Left colon (tissue), 2 donors: ENCODE measurements around the gene TMEM236. TPM values are rescaled to one million over a fixed set of nuclear protein-coding genes. Genes with fewer than 3 reads are reported as not detected.
A peak's percentile ranks its signal among the peaks of the same experiment; 100 is the strongest.

Experiments used
- ATAC-seq: fragments of 200-7000 bp; cut with Tn5 transposase; one replicate; pipeline ENCODE4 v1.9.1; 2020; ENCODE audit warnings: mild to moderate bottlenecking, moderate library complexity
- DNase-seq, 2 donors: peaks; one replicate each; pipeline ENCODE4 v3.0.0-alpha.2; 2020
- intact Hi-C, 2 donors: fragments of 100-400 bp; cut with DNase I in 1 of 2; cut with micrococcal nuclease in 1 of 2; formaldehyde crosslinking; loops; one replicate each; pipeline versions ENCODE4 v1.11.2 to v1.14.0; 2022; cut with DNase I, micrococcal nuclease
- total RNA-seq, 2 donors: library from RNA; stranded (reverse); fragmentation: NEBNext Ultra II Directional; extraction: Animal tissue kit (Norgen Biotek cat#: 25700); gene quantifications; one replicate each; pipeline ENCODE4 v1.2.1, GENCODE V29; 2021
- donor health status: DM: no; HTN: no; CAD: no.
- donor health status: DM: yes; HTN: yes; CAD: no.

TMEM236 gene
- total RNA-seq, 2 donors from 2014 or later = 53.0 to 59.6 TPM

DNA sequence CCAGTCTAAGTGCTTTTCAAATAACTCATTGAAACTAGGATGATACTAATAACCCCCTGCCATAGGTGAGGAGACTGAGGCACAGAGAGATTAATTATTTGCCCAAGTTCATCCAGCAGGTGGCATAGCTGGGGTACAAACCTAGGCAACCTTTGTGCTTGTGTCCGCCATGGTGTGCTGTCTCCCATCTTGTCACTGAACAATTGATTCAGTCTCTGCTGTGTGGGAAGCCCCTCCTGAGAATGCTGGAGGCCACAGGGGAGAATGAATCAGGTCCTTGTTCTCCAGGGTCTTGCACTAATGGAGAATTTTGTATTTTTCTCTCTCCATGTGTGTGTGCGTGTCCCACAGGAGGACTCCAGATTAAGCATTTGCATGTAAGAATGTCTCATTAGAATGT, 15.8 kb upstream of the TMEM236 start:
- ATAC-seq = no peak
- DNase-seq = no peak
- intact Hi-C loops = no loop called here

DNA sequence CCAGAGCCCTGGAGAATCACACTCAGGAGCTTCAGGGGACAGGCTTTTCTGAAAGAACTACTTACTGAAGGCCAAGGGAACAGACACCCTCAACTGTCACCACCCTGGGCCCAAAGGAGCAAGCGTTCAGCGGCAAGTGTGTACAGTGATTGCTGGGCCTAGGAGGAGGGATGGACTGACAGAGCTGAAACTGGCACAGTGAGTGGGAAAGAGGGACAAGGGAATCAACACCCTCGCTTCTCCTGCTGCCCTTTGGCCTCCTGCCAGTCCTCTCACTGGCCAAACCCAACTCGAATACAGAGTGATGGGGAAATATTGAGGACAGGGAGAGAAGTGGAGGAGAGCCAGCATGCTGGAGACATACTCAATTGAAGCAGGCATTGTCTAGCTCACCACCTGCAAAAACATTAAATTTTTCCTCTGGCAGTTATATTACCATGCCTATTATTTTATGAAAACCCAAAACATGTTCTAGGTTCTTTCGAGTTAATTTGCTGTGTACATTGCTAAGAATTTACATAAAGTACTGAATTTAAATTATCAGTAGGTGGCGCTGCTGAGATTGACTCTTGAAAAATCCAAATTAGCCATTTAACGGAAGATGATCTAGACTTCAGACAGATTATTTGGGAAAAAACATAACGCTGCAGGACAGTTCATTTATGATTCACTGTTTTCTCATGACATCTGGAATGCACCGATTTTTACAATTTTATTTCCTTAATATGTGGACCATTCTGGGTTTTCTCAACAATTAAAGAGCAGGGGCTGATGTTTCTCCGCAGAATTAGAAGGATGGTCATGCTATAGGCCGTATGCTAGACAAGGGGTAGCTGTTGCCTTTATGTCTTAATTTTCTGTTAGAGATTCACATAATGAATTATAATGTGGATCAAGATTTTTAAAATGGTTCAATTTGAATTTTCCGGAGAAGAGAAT, 14.7 kb upstream of the TMEM236 start:
- DNase-seq (no peak), ATAC-seq (peak; percentile 40)
- intact Hi-C loops = no loop called here

DNA sequence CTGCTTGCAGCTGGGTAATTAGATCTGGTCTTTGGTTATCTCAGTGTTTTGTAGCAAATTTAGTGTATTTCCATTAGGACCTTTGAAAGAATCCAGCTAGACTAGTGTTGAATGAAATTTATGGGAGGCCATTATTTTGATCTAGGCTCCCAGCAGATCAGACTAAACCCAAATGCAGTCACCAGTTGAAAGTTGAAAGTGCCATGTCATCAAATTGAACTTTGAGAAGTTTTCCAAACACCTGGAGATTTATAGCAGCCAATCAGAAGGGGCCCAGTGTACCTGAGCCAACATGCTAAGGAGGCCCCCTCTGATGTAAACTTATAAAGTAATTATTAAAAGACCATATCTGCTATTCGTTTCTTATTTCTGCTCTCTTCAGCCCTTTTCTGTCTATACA, 11.3 kb upstream of the TMEM236 start:
- DNase-seq = no peak
- intact Hi-C loops = loop anchor here in 1 of 2 donors (10.0 kb wide), 1 partner anchor 126 kb away; the partner anchor contains the start of gene HACD1
- no peak for ATAC-seq

DNA sequence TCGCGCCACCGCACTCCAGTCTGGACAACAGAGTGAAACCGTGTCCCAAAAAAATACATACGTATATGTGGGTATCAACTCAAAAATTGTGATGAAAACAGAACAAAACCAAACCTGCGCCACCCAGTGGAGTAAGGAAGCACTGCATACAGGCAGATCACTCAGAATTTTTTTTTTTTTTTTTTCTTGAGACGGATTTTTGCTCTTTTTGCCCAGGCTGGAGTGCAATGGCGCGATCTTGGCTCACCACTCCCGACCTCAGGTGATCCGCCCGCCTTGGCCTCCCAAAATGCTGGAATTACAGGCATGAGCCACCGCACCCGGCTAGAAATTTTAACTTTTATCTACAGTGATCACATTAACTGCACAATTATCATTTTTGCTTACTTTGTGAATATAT, 9.1 kb upstream of the TMEM236 start:
- ATAC-seq (peak; percentile 26), DNase-seq (peak in 1 of 2 donors; percentile 71)
- intact Hi-C loops = loop anchor here in 1 of 2 donors (10.0 kb wide), 1 partner anchor 128 kb away; the partner anchor contains the start of gene HACD1

DNA sequence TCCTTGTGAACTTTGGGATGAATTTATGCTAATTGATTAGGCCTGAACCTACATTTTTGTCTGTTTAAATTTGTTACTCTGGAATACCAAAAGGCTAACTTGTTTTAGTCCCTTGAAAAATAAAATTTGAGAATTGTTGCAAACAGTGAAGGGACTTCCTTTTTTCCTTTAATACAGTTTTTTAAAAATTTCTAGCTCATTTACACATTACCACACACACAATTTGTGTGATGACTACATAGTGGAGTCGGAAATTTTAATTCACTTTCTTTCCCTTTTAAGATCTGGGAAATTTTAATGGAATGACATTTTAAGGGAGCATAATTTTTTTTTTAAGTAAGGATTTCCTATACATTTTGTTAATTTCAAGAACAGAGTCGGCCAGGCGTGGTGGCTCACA, 8.6 kb upstream of the TMEM236 start:
- no peak for ATAC-seq
- no peak for DNase-seq
- intact Hi-C loops = loop anchor here in 1 of 2 donors (10.0 kb wide), 1 partner anchor 129 kb away; the partner anchor contains the start of gene HACD1

DNA sequence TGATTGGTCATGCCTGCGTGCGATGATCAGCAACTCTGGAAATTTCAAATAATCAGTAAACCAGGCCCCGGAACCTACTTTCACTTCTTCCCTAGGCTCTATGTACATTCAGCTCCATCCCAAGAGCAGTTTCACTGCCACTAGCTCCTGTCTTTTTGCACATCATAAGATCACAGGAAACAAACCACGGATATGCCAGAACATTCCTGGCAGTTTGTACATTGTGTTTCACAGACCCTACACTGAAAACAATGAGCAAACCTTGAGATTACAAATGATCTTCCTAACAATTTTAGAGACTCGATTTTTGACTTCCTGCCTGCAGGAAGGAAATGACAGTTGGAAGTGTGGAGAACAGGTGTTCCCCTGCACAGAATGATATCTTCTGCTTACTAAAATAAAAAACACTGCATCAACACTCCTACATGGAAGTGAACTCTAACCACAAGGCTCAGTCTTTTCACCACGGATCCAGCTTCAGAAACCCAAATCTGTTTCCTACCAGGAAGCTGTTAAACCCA, 7.6 kb upstream of the TMEM236 start:
- ATAC-seq = peak; percentile 51
- intact Hi-C loops = loop anchor here (2.0 to 10.0 kb wide), 2 partner anchors 130 to 138 kb away; partner anchors contain the start of gene HACD1 (in 1 of the 2)

DNA sequence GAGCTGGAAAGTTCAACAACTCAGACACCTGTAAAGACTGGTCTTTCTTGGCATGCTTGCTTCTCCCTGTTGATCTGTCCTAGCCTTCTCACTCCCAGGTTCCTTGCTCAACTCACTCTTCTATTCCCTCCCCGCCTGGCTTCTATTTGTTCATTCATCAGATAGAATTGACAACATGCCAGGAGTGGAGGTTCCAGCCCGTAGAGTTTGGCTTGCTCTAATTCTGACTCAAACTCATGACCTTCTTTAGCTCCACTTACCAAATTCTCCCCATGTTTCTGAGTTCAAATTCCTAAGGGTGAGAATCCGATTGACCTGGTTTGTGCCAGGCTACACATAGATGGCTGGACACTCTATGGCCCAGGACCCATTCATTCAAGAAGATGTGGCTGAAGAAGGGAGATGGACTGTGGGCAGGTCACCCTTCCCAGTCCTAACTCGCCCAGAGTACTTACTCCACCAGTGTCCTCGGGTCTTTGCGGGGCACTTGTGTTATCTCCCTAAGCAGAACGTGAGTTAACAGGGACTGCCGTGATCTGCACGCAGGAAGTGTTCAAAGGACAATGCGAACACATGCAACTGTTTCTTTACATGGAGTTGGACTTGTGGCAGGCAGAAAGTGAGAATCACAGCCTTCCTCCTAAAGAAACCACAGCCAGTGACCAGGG, 4.0 kb upstream of the TMEM236 start:
- intact Hi-C loops = loop anchor here in 1 of 2 donors (10.0 kb wide), 1 partner anchor 133 kb away; the partner anchor contains the start of gene HACD1
- DNase-seq = no peak

More for the DNA sequence above, 7.6 kb upstream of the TMEM236 start:
- DNase-seq = no peak

DNA sequence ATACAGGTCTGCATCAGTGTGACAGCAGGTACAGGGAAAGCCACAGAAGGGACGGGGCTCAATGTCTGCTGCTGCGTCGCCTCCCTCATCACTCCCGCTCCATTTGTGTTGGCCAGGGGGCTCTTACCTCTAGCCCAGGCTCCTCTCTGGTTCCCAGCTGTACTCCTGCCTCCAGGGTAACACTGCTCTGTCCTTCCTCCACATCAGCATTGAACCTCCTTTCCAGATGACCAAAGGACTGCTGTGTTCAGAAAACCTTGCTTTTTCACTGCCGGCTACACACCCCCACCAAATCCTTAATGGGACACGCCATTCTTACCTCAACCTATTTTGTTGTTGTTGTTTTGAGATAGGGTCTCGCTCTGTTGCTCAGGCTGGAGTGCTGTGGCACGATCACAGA, 2.1 kb upstream of the TMEM236 start:
- ATAC-seq (no peak), DNase-seq (no peak)
- intact Hi-C loops = loop anchor here in 1 of 2 donors (10.0 kb wide), 1 partner anchor 135 kb away; the partner anchor contains the start of gene HACD1

More for the DNA sequence above, 4.0 kb upstream of the TMEM236 start:
- ATAC-seq = no peak

DNA sequence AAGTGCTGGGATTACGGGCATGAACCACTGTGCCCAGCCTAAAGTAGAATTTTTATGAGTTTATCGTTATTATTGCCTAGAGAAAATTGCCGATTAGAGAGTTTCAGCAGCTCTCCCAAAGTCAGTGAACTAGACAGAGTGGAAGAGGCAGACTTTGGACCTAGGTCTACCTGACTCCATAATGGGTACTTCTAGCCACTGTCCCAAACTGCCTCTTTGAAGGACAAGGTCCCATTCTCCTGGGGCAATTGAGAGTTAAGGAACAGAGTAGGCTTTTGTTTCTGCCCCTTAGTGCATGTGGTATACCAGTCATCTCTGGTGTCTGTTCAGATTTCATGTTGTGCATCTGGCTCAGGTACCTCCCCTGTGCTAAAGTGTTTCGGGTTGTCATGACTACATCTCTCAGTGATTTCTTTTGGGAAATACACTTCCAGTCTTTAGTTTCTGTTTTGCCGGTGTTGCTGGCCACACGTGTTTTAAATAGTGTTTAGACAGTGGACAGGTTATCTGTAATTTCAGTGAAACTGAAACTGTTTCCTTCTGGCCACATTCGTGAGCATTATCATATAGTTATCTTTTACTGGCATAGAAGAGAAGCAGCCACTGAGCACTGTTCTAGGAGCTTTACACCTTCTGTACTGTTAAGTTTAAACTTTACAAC, 4.7 kb downstream of the TMEM236 start:
- peak in 1 of 2 donors; percentile 60 for DNase-seq
- intact Hi-C loops = no loop called here
- ATAC-seq = peak; percentile 64

DNA sequence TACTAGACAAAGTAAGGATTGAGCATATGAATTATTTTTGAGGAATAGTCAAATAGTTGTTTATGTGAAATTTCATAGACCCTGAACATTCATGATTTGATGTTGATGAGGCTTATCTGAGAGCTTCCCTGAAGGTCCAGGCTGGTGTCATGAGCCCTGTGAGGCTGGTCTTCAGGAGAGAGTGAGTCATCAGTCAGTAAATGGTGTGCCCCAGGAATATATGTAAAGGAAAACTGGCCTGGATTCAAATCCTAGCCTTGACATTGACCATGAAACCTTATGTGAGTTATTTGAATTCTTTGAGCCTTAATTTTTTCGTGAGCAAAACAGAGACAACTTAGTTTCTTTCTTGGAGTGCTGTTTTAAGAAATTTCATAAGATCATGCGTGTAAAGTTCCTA, 6.2 kb downstream of the TMEM236 start:
- DNase-seq = no peak

DNA sequence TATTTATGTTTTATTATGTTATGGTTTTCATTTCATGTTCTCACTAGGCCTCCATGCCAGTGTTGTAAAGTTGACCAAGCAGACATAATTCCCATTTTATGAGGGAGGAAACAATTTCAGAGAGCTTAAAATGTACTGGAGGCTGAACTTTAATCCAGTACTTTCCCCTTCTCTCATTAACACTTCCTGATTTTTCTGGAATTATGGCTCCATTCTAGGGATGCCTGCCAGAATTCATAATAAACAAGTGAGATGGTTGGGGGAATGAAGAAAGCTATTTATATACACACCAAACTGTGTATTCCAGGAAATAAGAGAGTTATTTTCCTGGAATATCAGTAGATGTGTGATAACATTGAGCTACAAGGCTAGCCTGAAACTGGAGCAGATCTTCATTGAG, 6.9 kb downstream of the TMEM236 start:
- DNase-seq = no peak
- intact Hi-C loops = no loop called here
- ATAC-seq = peak; percentile 70

More for the DNA sequence above, 6.2 kb downstream of the TMEM236 start:
- ATAC-seq = peak; percentile 27
- intact Hi-C loops = no loop called here

DNA sequence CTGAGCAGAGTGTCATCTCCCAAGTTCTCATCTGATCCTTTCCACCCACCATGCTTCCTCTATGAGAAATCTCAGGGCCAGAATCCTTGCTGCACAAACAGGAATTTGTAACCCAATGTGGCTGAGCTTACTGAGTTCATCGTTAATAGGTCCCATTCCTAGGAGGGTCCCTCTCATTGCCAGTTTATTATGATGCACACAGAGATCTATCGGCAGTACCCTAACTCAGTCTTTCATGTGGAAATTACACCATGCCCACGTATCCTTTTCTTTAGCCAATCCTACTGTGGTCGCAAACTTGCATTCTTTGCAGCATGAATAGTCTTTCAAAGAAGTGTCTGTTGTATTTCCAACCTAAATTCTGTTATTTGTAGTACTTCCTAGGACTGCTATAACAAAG, 12.1 kb downstream of the TMEM236 start:
- no peak for DNase-seq
- intact Hi-C loops = no loop called here
- ATAC-seq = no peak

DNA sequence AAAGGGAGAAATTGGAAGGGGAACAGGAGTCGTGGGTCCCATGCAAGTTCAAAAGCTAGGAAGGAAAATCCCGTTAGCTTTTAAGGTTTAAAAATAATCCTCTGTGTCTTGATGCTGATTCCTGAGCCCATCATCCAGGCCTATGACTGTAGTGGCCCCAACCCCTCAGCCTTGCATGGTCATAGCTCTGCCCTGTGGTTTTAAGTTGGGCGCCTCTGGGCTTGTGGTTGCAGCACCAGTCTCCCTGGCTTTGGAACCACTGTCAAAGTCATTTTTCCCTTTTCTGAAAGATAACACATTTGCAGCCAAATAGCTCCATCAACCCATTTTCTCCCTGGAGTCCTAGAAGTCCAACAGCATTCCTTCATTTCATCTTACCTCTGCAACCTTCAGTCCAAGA, 13.6 kb downstream of the TMEM236 start:
- DNase-seq (no peak), ATAC-seq (no peak)
- intact Hi-C loops = no loop called here

DNA sequence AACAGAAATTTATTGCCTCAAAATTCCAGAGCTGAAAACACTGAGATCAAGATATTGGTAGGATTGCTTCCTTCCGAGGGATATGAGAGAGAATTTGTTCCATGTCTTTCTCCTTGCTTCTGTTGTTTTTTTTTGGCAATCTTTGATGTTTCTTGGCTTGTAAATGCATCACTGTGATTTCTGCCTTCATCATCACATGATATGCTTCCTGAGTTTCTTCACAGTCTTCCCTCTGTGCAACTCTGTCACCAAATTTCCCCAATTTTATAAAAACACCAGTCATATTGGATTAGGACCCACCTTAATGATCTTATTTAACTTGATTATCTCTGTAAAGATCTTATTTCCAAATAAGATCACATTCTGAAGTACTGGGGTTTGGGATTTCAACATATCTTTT, 14.7 kb downstream of the TMEM236 start:
- ATAC-seq (no peak), DNase-seq (no peak)

DNA sequence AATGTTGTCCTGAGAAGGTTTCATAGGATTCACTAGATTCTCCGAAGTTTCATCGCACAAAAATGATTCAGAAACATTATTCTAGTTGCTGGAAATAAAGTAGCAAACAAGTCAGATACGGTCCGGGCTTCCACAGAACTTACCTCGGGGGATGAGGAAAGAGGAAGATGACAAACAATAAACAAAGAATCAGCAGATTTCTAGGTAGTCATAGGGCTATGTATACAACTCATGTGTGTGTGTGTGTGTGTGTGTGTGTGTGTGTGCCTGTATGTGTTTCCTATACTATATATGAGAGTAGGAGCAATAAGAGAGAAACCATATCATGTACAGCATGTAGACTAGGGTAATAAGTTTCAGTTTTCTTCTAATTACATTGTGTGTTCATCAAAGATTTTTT, 16.5 kb downstream of the TMEM236 start:
- DNase-seq (no peak), ATAC-seq (no peak)
- intact Hi-C loops = no loop called here

More for the DNA sequence above, 14.7 kb downstream of the TMEM236 start:
- intact Hi-C loops = no loop called here

DNA sequence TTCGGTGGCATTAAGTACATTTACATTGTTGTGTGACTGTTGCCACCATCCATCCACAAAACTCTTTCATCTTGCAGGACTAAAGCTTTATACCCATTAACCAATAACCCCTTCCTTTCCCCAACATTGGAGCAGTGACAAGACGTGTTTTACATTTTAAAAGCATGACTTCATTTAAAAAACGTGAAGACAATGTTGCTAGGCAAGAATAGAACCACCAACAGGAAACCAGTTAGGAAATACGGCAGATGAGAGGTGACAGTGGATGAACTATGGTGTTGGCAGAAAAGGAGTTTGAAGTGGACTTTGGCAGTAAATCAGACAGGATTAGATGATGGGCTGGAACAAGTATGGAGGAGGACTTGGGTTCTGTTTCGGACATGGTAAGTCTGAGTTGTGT, 17.0 kb downstream of the TMEM236 start:
- DNase-seq (no peak), ATAC-seq (no peak)
- intact Hi-C loops = no loop called here

DNA sequence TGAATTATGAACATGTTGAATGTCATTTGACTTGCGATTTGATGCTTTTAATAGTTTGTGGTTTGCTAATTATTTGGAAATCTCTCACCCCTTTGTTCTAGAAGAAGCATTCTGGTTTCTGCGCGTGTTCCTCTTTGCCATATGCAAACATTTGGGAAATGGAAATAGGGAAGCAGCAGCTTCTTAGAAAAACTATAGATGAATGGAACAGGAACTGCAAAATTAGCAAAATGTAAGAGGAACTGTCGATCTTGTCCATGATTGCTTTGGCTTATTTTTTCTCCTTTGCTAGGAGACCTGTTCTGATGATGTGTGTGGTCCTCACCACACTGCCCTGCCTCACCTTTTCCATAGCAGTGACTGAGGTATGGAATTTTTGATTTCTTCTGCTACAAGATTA, 19.0 kb downstream of the TMEM236 start:
- no peak for DNase-seq
- intact Hi-C loops = no loop called here
- no peak for ATAC-seq

DNA sequence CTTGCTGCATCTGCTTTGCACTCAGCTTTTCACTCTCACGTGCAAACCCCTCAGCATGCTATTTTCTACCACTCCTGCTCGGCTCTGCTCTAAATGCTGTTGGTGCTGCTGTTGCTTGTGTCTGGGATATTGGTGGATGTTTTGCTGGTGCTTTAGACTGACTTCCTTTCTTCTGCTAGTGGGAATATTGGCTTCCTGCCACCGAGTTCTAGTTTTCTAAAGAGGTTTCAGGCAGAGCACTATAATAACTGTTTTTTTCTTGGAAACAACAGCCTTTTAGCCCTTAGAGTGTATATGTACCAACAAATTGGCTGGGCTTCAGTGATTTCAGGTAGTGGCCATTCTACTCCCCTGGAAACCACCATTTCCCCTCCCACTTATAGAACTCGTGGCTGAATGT, 27.8 kb downstream of the TMEM236 start:
- ATAC-seq (no peak), DNase-seq (no peak)
- intact Hi-C loops = no loop called here

DNA sequence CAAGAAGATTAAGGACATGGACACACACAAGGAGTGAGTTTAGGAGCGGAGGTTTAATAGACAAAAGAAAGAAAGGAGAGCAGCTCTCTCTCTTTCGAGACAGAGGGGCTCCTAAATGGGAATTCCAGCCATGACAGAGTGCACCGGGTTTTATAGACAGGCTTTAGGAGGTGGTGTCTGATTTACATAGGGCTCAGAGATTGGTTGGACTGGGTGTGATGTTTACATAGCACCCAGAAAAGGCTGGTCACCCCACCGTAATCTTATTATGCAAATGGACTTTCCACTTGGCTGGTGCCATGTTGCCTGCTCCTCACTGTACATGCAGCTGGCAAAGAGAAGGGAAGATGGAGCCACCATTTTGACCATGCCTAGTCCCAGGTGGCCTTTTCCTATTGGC, 28.7 kb downstream of the TMEM236 start:
- intact Hi-C loops = no loop called here
- DNase-seq = no peak
- no peak for ATAC-seq
